A673 (cell line): Measurements from ENCODE around the gene LNPEP. TPM values are rescaled to one million over a fixed set of nuclear protein-coding genes. Genes with fewer than 3 reads are reported as not detected.

ENCODE experiments used
- BruUV-seq: library from RNA; stranded (reverse); fragments of 400-500 nt; replicated peaks from 2 replicates; lab custom pipeline; 2021; lab: Mats Ljungman, UMichigan
- CTCF ChIA-PET: fragments of 300-600 bp; sonication (Branson Sonifier 250); formaldehyde crosslinking; loops from one replicate; lab custom pipeline; 2022; ENCODE audit warnings: antibody characterized with exemption; lab: Charles Lee
- POLR2A ChIA-PET: fragments of 300-600 bp; sonication (Branson Sonifier 250); formaldehyde crosslinking; loops from one replicate; lab custom pipeline; 2022; ENCODE audit warnings: antibody characterized with exemption; ENCODE audit not compliant: low non-redundant PET; lab: Charles Lee
- DNase-seq: peaks from one replicate; pipeline ENCODE4 v3.0.0-alpha.2; 2015; ENCODE audit warnings: low spot score
- H3K27ac ChIP-seq: fragments of 200-600 bp; sonication (generic); 2 replicates; pipeline ENCODE4 v1.5.1; 2016; ENCODE audit warnings: mixed run types, low read depth, mild to moderate bottlenecking, mixed read lengths, antibody characterized with exemption, low read length; ENCODE audit not compliant: poor library complexity, severe bottlenecking
- H3K27me3 ChIP-seq: fragments of 200-600 bp; sonication (generic); replicated peaks from 2 replicates; pipeline ENCODE4 v1.6.1; 2017; ENCODE audit warnings: mixed run types, low read depth, mild to moderate bottlenecking, mixed read lengths, antibody characterized with exemption, low read length; ENCODE audit not compliant: insufficient read depth, poor library complexity
- H3K36me3 ChIP-seq: fragments of 200-600 bp; sonication (generic); 2 replicates; pipeline ENCODE4 v1.6.1; 2016; ENCODE audit warnings: mixed run types, mild to moderate bottlenecking, mixed read lengths, antibody characterized with exemption, low read length; ENCODE audit not compliant: insufficient read depth, poor library complexity, severe bottlenecking
- H3K4me1 ChIP-seq: fragments of 200-600 bp; sonication (generic); 2 replicates; pipeline ENCODE4 v1.6.1; 2017; ENCODE audit warnings: mixed run types, mild to moderate bottlenecking, mixed read lengths, antibody characterized with exemption, low read length; ENCODE audit not compliant: insufficient read depth, poor library complexity, severe bottlenecking
- H3K4me3 ChIP-seq: fragments of 200-600 bp; sonication (generic); 2 replicates; pipeline ENCODE4 v1.5.1; 2016; ENCODE audit warnings: low read depth, mixed run types, mild to moderate bottlenecking, mixed read lengths, low read length; ENCODE audit not compliant: poor library complexity, severe bottlenecking
- H3K9me3 ChIP-seq: fragments of 200-600 bp; sonication (generic); 2 replicates; pipeline ENCODE4 v1.6.1; 2016; ENCODE audit warnings: mixed run types, low read depth, mild to moderate bottlenecking, mixed read lengths, antibody characterized with exemption, low read length; ENCODE audit not compliant: poor library complexity, severe bottlenecking
- EZH2 ChIP-seq: fragments of 200-600 bp; sonication (generic); IDR thresholded peaks from 2 replicates; pipeline ENCODE4 v1.6.1; 2017; ENCODE audit warnings: borderline replicate concordance, low read depth, mild to moderate bottlenecking, mixed read lengths, antibody characterized with exemption, low read length; ENCODE audit not compliant: poor library complexity, severe bottlenecking
- intact Hi-C: fragments of 100-400 bp; cut with micrococcal nuclease; formaldehyde crosslinking; loops from one replicate; pipeline ENCODE4 v1.10.0; 2022; ENCODE audit not compliant: unreplicated experiment
- total RNA-seq: library from RNA; stranded (reverse); gene quantifications from 2 replicates; pipeline ENCODE4 v1.2.3, GENCODE V29; 2021
- TF ChIP-seq, protein P1 (sequence below): fragments of 300-800, 200-600 bp; sonication (generic); conservative IDR thresholded peaks from 2 replicates; pipeline ENCODE4 v1.5.1; 2017; ENCODE audit warnings: low read depth, mild to moderate bottlenecking, antibody characterized with exemption, low read length, moderate library complexity, mixed read lengths

LNPEP gene
- total RNA-seq, 1 experiment from 2014 or later, result 10.3 TPM

- Histone ChIP-seq H3K4me1 (no peaks in the 10 kb centered on the region), H3K9me3 (no peaks in the 10 kb centered on the region), H3K27ac (no peak overlapping the region), H3K4me3 (no peak overlapping the region), H3K36me3 (no peaks in the 10 kb centered on the region), H3K27me3 (no peaks in the 10 kb centered on the region)
- DNase-seq, result no peak
- TF ChIP-seq EZH2, result no peak
- TF ChIP-seq, protein P1, sequence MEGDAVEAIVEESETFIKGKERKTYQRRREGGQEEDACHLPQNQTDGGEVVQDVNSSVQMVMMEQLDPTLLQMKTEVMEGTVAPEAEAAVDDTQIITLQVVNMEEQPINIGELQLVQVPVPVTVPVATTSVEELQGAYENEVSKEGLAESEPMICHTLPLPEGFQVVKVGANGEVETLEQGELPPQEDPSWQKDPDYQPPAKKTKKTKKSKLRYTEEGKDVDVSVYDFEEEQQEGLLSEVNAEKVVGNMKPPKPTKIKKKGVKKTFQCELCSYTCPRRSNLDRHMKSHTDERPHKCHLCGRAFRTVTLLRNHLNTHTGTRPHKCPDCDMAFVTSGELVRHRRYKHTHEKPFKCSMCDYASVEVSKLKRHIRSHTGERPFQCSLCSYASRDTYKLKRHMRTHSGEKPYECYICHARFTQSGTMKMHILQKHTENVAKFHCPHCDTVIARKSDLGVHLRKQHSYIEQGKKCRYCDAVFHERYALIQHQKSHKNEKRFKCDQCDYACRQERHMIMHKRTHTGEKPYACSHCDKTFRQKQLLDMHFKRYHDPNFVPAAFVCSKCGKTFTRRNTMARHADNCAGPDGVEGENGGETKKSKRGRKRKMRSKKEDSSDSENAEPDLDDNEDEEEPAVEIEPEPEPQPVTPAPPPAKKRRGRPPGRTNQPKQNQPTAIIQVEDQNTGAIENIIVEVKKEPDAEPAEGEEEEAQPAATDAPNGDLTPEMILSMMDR, result no peak
- ChIA-PET CTCF (no interaction called here), POLR2A (no interaction called here)
- no TSS peak for BruUV-seq
- intact Hi-C loops, result no loop called here
These were observed 136.1 kb downstream of the LNPEP start for GRCh38 chr5:97071993-97072392.

- no peaks in the 10 kb centered on the region for H3K27me3 ChIP-seq
- DNase-seq, result no peak
- intact Hi-C loops, result no loop called here
- POLR2A ChIA-PET, result no interaction called here
- no peaks in the 10 kb centered on the region for H3K9me3 ChIP-seq
- H3K4me1 ChIP-seq, result no peaks in the 10 kb centered on the region
- H3K36me3 ChIP-seq, result no peaks in the 10 kb centered on the region
- no peak overlapping the region for H3K27ac ChIP-seq
- no peak for TF ChIP-seq EZH2
- TF ChIP-seq, protein P1, result no peak
- no peak overlapping the region for H3K4me3 ChIP-seq
- CTCF ChIA-PET, result no interaction called here
- no TSS peak for BruUV-seq
These were observed 136.8 kb downstream of the LNPEP start for GRCh38 chr5:97072696-97073095.

GRCh38 chr5:97073420-97073819 lies 137.5 kb downstream of the LNPEP start:
- no peak overlapping the region for H3K4me3 ChIP-seq
- no peaks in the 10 kb centered on the region for H3K4me1 ChIP-seq
- no peaks in the 10 kb centered on the region for H3K36me3 ChIP-seq
- H3K9me3 ChIP-seq, result no peaks in the 10 kb centered on the region
- no TSS peak for BruUV-seq
- H3K27ac ChIP-seq, result no peak overlapping the region
- POLR2A ChIA-PET, result no interaction called here
- no peaks in the 10 kb centered on the region for H3K27me3 ChIP-seq
- no peak for DNase-seq
- TF ChIP-seq EZH2, result no peak
- TF ChIP-seq, protein P1, result no peak
- CTCF ChIA-PET, result interaction anchor here (0.7 kb wide), 1 partner anchor 259 kb away, joined by 3 read pairs; no protein-coding TSS in a partner anchor
- intact Hi-C loops, result no loop called here
